Thyroid gland (tissue), 4 donors: ENCODE data around the gene CDK5.

Source experiments
- POLR2A ChIP-seq, 2 donors: fragments of 450-650 bp; IDR thresholded peaks; one replicate each; pipeline ENCODE4 v1.6.1; 2017; ENCODE audit warnings: antibody characterized with exemption in 2 of 2, mild to moderate bottlenecking in 2 of 2, moderate library complexity in 1 of 2
- TF ChIP-seq, protein P1 (sequence below), 6 experiments: fragments of 200-600 bp in 3 of 6; fragments of 450-650 bp in 3 of 6; sonication (generic) in 3 of 6; IDR thresholded peaks; one replicate each; pipeline ENCODE4 v1.5.1; 2016 to 2019; ENCODE audit warnings: antibody characterized with exemption in 6 of 6, mild to moderate bottlenecking in 2 of 6, inconsistent platforms in 1 of 6, moderate library complexity in 1 of 6

DNA sequence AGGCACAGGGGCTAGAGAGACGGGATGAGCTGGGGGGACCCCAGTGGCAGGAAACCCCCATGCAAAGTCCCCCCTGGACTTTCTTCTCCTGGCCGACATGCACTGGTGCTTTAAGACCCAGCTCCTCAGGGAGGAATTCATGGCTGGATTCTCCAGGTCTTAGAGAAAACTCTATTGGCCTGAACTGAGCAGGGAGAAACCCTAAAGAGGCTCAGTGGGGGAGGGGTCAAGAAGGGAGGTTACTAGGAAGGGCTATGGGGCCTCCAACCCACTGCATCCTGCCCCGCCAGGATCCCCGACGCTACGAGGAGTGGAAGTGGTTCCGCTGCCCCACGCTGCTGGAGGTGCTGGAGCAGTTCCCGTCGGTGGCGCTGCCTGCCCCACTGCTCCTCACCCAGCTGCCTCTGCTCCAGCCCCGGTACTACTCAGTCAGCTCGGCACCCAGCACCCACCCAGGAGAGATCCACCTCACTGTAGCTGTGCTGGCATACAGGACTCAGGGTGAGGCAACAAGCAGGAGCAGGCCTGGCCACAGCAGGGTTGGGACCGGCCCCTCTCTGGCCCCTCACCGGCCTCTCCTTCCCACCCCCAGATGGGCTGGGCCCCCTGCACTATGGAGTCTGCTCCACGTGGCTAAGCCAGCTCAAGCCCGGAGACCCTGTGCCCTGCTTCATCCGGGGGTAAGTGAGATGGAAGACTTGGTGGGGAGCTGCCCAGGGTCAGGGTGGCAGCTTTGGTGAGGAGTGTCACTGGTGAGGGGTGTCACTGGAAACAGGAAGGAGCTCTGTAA is 47.2 kb downstream of the CDK5 start:
- TF ChIP-seq, protein P1, sequence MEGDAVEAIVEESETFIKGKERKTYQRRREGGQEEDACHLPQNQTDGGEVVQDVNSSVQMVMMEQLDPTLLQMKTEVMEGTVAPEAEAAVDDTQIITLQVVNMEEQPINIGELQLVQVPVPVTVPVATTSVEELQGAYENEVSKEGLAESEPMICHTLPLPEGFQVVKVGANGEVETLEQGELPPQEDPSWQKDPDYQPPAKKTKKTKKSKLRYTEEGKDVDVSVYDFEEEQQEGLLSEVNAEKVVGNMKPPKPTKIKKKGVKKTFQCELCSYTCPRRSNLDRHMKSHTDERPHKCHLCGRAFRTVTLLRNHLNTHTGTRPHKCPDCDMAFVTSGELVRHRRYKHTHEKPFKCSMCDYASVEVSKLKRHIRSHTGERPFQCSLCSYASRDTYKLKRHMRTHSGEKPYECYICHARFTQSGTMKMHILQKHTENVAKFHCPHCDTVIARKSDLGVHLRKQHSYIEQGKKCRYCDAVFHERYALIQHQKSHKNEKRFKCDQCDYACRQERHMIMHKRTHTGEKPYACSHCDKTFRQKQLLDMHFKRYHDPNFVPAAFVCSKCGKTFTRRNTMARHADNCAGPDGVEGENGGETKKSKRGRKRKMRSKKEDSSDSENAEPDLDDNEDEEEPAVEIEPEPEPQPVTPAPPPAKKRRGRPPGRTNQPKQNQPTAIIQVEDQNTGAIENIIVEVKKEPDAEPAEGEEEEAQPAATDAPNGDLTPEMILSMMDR (IDR thresholded peaks at IDR 0.05) = no peak
- no peak for TF ChIP-seq POLR2A (IDR thresholded peaks at IDR 0.05)
